Measurements from ENCODE around the gene ZW10. TPM values are rescaled to one million over a fixed set of nuclear protein-coding genes. Genes with fewer than 3 reads are reported as not detected.
"Not testable (repeated sequence)": the region's sequence is repeated elsewhere in the genome, so short reads cannot be mapped to it uniquely, and the experiment has no call there.

ZW10 gene
- 10 to 100 TPM; 18.9 to 26.2 (median 24.2) TPM for polyA plus RNA-seq (ENCODE audit: insufficient read length in 4 of 4)

DNA sequence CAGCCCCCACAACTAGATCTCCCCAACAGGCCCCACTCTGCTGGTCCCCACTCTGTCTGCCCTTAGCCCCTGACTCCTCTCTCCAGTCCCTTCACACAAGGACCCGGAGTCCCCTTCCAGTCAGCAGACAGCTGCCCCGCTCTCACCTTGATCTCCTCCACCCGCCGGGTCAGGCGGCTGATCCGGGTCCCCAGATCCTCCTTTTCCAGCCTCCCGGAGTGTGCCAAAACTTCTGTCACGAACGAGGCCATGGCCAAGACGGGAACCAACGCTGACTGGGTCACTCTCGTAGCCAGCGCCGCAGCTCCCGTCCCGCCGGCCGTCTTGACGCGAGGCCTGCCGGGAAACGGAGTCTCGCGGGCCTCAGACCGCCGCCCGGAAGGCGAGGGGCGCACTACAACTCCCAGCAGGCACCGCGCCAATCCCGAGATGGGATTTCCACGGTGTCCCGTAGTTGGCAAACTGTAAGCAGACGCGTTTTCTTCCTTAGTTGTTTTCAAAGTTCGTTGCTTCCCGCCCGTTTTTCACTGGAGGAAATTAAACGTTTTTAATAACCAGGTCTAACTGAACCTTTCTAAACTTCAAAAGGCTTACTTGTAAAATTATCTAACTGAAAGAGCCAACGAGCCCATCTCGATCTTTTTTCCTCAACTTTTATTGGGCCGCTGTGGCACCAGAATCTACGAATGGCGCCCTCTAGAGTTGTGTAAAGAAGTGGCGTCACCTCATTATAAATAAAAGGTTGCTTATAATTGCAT lies at the start of gene ZW10:
Gene ZW10, minus strand, starts transcription at position 277 of the 758 bp plus-strand sequence. Its CDS starts 26 bp downstream, at position 251.
- peak; percentile 92 to 95 (median 92) for DNase-seq (ENCODE audit: low read depth in 4 of 4, low spot score in 3 of 4)

DNA sequence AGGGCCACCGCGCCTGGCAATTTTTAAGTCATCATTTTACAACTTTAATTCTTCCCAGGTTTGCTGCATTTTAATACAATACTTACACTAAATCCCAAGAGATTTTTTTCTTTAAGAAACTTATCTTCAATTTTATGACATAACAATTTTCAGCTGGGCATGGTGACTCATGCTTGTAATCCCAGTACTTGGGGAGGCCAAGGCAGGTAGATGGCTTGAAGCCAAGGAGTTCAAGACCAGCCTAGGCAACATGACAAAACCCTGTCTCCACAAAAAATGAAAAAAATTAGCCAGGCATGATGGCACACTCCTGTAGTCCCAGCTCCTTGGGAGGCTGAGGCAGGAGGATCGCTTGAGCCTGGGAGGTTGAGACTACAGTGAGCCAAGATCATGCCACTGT lies 44.9 kb upstream of the ZW10 start:
- DNase-seq (ENCODE audit: low read depth in 4 of 4, low spot score in 3 of 4): no peak

DNA sequence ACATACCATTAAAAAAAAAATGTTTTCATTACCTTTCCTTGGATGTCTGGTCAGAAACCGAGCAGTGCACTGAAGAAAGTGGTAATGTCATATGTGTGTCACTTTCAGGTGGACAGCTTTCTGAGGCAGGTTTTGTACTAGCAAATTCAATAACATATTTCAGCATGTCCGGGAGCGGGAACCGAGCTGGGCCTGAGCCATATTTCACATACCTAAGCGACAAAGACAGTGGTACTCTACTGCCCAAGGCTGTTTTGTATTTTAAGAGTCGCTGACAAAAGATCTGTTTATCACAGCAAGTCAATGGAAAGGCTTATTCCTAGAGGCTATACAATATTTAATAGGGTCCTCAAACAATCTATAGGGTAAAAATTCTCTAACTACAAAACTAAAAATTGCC lies 44.1 kb upstream of the ZW10 start:
- no peak for DNase-seq (ENCODE audit: low read depth in 4 of 4, low spot score in 3 of 4)

DNA sequence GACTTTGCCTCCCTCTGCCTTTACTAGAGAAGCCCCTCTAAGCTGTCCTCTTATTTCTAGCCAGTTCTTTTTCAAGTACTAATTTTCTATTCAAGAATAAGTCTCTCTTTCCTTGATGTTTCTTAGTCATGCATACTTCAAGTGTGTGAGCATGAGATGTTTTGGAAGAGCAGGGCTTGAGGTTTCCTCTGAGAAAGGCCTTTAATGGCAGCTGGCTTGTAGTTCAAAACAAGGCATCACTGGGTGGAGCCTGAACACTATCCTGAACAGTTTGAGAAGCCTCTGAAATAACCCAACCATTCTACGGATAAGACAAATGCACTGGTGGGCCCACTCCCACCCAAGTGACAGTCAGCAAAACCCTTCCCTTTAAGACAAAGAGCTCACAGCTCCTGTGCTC lies 43.7 kb upstream of the ZW10 start:
- no peak for DNase-seq (ENCODE audit: low read depth in 4 of 4, low spot score in 3 of 4)

- no peak for DNase-seq (ENCODE audit: low read depth in 4 of 4, low spot score in 3 of 4)
Observed at GRCh38 chr11:113814181-113814580, 40.7 kb upstream of the ZW10 start.

DNA sequence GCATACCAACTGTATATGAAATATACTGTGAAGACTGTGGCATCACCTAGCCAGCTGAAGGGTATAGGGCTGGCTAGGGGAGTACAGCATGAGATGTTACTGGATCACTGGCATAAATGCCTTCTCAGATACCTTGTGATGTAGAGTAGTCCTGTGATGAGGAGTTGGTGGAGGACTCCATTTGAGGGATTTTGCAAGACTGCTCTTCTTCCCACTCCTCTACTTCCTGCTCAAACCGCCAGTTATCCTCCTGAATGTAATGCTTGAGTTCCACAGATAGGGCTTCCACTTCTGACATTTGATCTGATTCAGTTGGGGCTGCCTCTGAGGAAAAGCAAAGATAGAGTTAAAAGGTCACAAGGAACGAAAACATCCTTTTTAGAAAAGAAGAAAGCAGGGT lies 35.4 kb upstream of the ZW10 start:
- DNase-seq (ENCODE audit: low read depth in 4 of 4, low spot score in 3 of 4): no peak

- peak in 1 of 4 donors; percentile 3 for DNase-seq (ENCODE audit: low read depth in 4 of 4, low spot score in 3 of 4)
Observed at GRCh38 chr11:113806406-113806805, 32.9 kb upstream of the ZW10 start.

DNA sequence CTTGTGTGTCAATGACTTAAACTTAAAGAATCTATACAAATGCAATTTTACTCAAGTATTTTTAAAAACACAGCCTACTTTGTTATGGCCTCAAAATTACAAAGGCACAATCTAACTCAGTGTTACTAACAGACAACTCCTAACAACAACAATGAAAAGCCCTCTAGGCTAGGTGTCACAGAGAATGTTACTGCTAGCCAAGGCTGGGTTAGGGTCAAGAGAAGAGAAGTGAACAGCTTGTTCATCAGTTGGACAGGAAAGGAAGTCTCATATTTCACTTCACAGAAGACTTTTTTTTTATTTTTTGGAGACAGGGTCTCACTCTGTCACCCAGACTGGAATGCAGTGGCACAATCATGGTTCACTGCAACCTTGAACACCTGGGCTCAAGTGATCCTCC lies 32.1 kb upstream of the ZW10 start:
- DNase-seq (ENCODE audit: low read depth in 4 of 4, low spot score in 3 of 4): no peak

DNA sequence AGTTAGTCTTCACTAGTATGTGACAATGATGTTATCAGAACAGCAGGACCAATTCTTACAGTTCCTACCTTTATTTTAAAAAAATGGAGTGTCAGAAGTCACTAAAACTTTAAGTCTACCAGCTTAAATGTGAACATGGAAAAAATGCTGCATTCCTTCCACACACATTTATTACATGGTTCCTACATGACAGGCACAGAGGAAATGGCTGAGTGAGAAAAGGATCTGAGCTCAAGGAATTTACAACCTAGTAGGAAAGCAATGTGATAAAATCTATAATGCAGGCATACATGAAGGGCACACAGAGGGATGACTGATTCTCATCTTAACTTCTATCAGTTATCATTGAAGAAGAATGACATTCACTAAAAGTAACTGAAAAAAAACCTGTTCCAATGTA lies 29.1 kb upstream of the ZW10 start:
- no peak for DNase-seq (ENCODE audit: low read depth in 4 of 4, low spot score in 3 of 4)

- DNase-seq (ENCODE audit: low read depth in 4 of 4, low spot score in 3 of 4): peak in 2 of 4 donors; percentile 11 to 14
Observed at GRCh38 chr11:113796663-113797259, 23.3 kb upstream of the ZW10 start.

- no peak for DNase-seq (ENCODE audit: low read depth in 4 of 4, low spot score in 3 of 4)
Observed at GRCh38 chr11:113789675-113790320, 16.3 kb upstream of the ZW10 start.

DNA sequence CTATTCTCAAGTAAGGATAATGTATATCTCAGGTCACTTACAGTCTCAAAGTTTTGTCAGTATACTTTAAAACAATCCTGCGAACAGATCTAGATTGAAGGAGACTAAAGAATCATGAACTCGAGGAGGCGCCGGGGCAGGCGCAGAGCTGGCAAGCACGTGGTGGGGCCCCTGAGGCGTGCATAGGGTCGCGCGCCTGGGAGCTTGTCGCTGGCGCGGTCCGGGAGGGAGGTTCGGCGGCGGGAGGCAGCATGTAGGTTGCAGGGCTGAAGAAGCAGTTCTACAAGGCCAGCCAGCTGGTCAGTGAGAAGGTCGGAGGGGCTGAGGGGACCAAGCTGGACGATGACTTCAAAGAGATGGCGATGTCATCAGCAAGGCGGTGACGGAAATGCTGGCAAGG lies 15.5 kb upstream of the ZW10 start:
- DNase-seq (ENCODE audit: low read depth in 4 of 4, low spot score in 3 of 4): not testable (repeated sequence)

DNA sequence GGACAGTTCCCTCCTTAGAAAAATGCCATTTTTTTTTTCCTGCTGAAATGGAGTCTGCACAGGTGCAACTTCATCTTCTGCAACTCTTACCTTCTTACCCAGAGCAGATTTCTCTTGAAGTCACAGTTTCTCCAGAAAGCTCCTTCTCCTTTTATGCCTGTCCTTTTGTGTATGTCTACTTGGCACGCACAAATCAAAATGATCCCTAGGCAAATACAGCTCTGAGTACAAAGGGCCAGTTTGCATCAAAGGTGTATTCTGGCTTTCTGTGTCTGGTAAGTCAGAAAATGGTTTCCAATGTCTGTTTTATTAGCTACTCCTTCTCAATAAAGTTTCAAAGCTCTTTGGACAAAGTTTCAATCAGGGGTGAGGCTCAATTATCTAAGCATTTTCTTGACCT lies 8.6 kb upstream of the ZW10 start:
- DNase-seq (ENCODE audit: low read depth in 4 of 4, low spot score in 3 of 4): no peak

- DNase-seq (ENCODE audit: low read depth in 4 of 4, low spot score in 3 of 4): no peak
Observed at GRCh38 chr11:113781682-113782081, 8.2 kb upstream of the ZW10 start.

- DNase-seq (ENCODE audit: low read depth in 4 of 4, low spot score in 3 of 4): no peak
Observed at GRCh38 chr11:113779496-113779895, 6.0 kb upstream of the ZW10 start, which contains the start of gene CLDN25. Gene CLDN25 (plus strand): TSS chr11:113779796. CDS start chr11:113779796, 0 bp downstream.

- no peak for DNase-seq (ENCODE audit: low read depth in 4 of 4, low spot score in 3 of 4)
Observed at GRCh38 chr11:113778111-113778910, 4.8 kb upstream of the ZW10 start.

DNA sequence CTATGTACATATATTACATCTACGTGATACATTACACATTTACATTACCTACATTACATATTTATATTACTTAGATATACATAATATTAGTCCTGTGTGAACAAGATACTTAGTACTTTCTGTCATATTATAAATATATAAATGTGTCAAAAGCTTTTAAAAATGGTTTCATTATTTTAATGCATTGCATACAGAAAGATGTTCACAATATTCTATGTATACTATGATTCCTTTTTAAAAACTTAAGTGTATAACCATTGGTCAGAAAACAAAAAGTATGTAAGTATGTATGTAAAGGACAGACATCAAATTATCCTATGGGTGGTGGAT lies 647 bp upstream of the ZW10 start:
- no peak for DNase-seq (ENCODE audit: low read depth in 4 of 4, low spot score in 3 of 4)

DNA sequence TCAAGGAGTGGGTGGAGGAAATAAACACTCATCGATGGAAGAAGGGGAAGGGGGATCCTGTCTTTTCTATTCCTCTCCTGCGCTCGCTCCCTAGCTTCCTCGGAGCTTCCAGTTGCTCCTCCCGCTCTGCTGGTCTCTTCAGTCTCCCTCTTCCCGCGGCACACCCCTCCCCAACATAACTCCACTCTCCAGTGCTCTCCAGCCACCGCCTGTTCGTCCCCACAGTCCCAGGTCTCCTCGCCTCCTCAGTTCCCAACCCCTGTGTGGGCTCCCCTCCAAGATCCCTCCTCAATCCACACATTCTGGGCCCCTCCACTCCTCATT lies 438 bp downstream of the ZW10 start:
- peak in 1 of 4 donors; percentile 14 for DNase-seq (ENCODE audit: low read depth in 4 of 4, low spot score in 3 of 4)

GRCh38 chr11:113771964-113772363 lies 1.5 kb downstream of the ZW10 start:
- no peak for DNase-seq (ENCODE audit: low read depth in 4 of 4, low spot score in 3 of 4)

DNA sequence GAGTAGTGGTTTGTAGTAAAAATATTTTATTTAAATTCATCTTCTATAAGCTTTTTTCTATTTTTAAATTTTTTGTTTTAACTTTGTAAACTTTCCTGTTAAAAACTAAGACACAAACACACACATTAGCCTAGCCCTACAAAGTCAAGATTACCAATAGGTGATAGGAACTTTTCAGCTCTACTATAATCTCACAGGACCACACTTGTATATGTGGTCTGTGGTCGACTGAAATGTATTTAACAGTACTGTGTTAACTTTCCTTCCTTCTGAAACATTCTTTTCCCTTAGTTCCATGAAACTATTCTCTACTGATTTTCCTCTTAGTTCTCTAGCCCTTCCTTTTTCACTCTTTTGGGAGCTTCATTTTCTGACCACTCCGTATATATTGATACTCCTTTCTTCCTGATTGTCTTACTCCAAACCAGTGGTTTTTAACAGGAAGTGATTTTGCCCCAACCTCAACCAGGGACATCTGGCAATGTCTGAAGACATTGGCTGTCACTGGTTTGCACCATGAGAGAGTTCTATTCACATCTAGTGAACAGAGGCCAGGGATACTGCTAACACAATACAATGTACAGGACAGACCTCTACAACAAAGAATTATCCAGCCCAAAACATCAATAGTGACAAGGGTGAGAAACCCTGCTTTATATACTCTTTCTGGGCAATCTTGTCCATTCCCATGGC lies 8.8 kb downstream of the ZW10 start:
- DNase-seq (ENCODE audit: low read depth in 4 of 4, low spot score in 3 of 4): no peak

GRCh38 chr11:113763040-113763439 lies 10.5 kb downstream of the ZW10 start:
- not testable (repeated sequence) for DNase-seq (ENCODE audit: low read depth in 4 of 4, low spot score in 3 of 4)
